Heart left ventricle (tissue), 13 donors: ENCODE measurements around the gene FOXE3.
"Not testable (repeated sequence)": the region's sequence is repeated elsewhere in the genome, so short reads cannot be mapped to it uniquely, and the experiment has no call there.

Experiments
- POLR2A ChIP-seq, 2 donors: fragments of 450-650 bp; IDR thresholded peaks; one replicate each; pipeline ENCODE4 v1.6.1; 2017; ENCODE audit warnings: antibody characterized with exemption in 2 of 2, mild to moderate bottlenecking in 2 of 2, moderate library complexity in 2 of 2
- TF ChIP-seq, protein P1 (sequence below), 12 donors: fragments of 200-600 bp; sonication (generic) in 4 of 12; IDR thresholded peaks; one replicate each; pipeline versions ENCODE4 v1.5.0 to v1.8.0; 2018 to 2022; ENCODE audit warnings: antibody characterized with exemption in 12 of 12, mild to moderate bottlenecking in 5 of 12
- donor health status: ischemic (EF 13 %, LVEDD 7.1; RV severe dilation, severe dysfunction).
- donor health status: DM: no; HTN: yes; CAD: no.
- donor health status: DM: no; HTN: no; CAD: no.
- donor health status: ischemic (EF 25% LVEDD 6.9; RV normal size, moderate dysfunction).
- donor health status: ischemic (EF 25% LVEDD 5.7; RV mildly dilated, moderate dysfunction).
- donor health status: ischemic (EF 35%, LVEDD 5.7; RV mildly dilated, moderate dysfunction).
- donor health status: nonischemic (EF 11% LVEDD 7.7; RV severe dilation, severe dysfunction).
- donor health status: DM: yes; HTN: yes; CAD: no.
- donor health status: PGD.
- donor health status: ischemic (EF 29% LVEDD 5.4; RV normal size, mild dysfunction).
- donor health status: nonischemic (EF 23%, LVEDD 6.1; RV moderate dilation, normal function).

DNA sequence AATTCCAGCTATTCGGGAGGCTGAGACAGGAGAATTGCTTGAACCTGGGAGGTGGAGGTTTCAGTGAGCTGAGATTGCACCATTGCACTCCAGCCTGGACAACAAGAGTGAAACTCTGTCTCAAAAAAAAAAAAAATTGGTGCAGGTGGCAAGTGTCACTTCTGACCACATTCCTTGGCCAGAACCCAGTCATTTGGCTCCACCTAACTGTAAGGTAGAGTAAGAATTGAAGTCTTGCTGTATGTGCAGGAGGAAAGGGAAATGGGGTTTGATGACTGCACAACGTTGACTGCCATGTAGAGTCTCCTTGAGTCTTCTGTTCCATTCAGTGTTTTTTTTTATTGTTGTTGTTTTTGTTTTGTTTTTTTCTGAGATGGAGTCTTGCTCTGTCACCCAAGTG lies 37.8 kb downstream of the FOXE3 start:
- TF ChIP-seq, protein P1, sequence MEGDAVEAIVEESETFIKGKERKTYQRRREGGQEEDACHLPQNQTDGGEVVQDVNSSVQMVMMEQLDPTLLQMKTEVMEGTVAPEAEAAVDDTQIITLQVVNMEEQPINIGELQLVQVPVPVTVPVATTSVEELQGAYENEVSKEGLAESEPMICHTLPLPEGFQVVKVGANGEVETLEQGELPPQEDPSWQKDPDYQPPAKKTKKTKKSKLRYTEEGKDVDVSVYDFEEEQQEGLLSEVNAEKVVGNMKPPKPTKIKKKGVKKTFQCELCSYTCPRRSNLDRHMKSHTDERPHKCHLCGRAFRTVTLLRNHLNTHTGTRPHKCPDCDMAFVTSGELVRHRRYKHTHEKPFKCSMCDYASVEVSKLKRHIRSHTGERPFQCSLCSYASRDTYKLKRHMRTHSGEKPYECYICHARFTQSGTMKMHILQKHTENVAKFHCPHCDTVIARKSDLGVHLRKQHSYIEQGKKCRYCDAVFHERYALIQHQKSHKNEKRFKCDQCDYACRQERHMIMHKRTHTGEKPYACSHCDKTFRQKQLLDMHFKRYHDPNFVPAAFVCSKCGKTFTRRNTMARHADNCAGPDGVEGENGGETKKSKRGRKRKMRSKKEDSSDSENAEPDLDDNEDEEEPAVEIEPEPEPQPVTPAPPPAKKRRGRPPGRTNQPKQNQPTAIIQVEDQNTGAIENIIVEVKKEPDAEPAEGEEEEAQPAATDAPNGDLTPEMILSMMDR (IDR thresholded peaks at IDR 0.05): not testable (repeated sequence)
- TF ChIP-seq POLR2A (IDR thresholded peaks at IDR 0.05): not testable (repeated sequence)
